AG20443 (cell line): ENCODE measurements around the gene PDGFC.
"Not testable (repeated sequence)": the region's sequence is repeated elsewhere in the genome, so short reads cannot be mapped to it uniquely, and the experiment has no call there.

Experiments used
- DNase-seq: peaks from one replicate; pipeline ENCODE4 v3.0.0; 2012; ENCODE audit warnings: low spot score, mixed read lengths

Gene PDGFC

GRCh38 chr4:156901871-156902270 is 69.7 kb downstream of the PDGFC start:
- peak; percentile 50 for DNase-seq

- DNase-seq: no peak
Observed at GRCh38 chr4:156898373-156899117, 73.1 kb downstream of the PDGFC start.

GRCh38 chr4:156896527-156896926 is 75.1 kb downstream of the PDGFC start:
- no peak for DNase-seq

DNA sequence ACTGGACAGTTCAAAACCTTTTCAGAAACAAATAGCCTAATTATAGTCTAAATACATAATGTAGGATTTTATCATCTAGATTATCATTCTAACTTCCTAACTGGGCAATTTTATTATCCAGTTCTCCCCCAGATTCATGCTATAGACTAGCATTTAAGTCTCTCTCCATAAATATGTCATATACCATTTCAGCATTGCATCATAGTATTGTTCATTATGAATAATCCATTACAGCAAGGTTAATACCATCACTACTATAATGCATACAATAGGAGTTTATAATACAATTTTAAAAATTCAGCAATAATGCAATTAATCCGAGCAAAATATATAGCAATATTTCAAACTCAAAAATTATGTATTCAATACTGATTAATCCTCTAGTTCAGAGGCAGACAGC is 77.4 kb downstream of the PDGFC start:
- DNase-seq: no peak

DNA sequence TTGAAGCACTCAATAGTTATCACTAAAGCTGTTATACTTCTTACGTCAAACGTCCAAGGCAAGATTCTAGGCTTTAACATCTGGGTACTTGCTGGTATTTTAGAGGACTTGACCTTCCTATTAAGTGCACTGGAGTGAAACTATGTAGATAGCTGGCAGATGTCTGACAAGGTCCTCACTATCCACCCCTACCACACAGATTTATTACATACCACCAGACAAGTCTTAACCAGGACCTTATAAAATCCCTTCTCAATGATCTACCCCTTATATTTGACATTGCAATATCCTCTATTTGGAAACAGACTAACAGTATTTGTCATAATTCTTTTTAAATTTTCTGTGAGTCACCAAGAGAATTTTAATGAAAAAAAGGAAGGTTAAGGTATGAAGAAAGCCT is 78.8 kb downstream of the PDGFC start:
- DNase-seq: no peak

DNA sequence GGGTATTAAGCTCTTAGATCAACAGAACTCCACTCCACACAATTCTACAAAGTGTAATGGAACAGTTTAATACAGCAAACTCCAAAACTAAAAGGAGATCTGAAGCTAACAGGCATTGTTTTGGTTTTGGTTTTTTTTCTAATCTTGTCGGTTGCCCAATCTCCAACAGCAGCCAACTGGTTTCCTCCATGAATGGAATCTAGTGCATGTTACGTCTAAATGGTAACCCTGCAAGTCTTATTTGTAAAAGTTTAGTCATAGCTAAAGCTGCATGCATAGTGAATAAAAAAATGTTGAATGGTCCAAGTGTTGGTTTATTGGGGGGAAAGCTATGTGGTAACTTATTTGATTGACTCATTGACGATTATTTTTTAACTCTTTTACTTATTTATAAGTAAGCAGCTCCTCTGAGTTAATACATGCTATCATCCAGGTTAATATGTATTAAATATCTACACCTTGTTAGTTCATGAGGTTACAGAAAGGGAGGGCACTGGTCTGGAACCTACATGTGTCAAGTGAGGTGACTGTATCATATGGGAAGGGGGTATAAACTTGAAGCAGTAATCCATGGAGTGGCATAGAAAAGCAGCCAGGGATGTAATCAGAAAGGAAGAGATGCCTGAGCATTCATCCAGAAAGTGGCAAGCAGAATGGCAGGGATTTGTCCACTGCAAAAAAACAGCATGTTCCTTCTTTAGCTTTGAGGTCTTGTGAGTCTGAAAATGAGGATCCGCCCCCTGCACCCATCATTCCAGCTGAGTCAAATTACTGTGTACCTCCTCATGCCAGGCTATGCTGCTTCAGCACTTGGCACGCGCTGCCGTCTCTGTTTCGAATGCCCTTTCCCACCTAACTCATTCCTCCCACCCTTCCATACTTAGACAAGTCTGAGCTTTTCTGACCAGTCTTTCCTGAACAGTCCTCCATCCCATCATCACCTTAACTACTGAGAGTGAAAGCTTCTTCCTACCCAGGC is 81.7 kb downstream of the PDGFC start:
- DNase-seq: peak; percentile 48

DNA sequence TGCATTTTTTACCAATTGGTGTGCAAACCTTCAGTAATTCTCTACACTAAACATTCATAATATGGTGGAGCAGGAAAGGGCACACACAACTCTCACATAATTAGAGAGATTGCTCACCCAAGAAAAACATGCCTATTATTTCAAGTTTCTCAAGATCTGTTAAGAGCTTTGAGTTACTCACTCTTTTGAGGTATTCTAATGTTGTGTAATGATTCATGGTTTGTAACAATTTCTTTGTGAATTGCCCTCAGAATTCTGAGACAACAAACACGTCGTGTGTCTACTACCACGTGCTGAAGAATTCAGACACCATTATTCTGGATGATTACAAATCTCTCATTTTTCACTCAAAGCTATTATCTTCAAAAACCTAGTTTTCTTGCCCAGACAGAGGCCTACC is 82.8 kb downstream of the PDGFC start:
- DNase-seq: peak; percentile 49

DNA sequence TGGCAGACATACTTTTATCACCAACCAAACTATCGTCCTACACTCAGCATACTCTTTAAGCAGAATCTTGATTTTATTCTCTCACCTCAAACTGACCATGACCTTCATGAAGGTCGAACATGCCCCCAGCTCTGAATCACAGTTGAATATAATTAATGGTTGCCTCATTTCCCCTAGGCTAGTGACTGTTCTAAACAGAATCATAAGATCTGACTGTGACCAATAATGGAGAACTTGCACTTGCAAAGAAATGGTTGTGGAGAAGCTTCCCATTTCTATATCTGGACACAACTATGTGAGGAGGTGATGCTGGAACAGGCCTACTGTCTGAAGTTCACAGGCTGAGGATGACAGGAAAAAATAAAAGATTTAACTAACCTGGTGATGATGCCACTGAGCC is 85.1 kb downstream of the PDGFC start:
- DNase-seq: no peak

GRCh38 chr4:156885374-156885773 is 86.2 kb downstream of the PDGFC start:
- no peak for DNase-seq

DNA sequence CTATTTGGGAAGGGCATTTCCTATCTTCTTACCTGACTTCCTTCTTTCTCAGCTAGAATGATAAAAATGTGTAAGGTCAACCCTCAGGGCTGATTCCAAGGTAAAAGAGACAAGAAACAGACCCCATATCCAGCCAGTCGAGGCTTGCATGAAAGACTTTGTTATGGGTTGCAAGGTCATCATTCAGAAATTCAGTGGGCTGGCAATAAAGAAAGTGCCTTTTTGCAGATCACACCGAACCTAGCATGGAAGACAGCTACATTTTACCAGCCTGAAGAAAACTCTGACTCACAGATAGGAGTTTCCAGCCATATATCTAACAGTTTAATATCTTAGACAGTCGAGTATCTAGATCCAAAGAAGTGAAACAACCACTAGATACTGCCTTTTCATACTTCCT is 87.4 kb downstream of the PDGFC start:
- no peak for DNase-seq

GRCh38 chr4:156875704-156876103 is 95.9 kb downstream of the PDGFC start:
- no peak for DNase-seq

DNA sequence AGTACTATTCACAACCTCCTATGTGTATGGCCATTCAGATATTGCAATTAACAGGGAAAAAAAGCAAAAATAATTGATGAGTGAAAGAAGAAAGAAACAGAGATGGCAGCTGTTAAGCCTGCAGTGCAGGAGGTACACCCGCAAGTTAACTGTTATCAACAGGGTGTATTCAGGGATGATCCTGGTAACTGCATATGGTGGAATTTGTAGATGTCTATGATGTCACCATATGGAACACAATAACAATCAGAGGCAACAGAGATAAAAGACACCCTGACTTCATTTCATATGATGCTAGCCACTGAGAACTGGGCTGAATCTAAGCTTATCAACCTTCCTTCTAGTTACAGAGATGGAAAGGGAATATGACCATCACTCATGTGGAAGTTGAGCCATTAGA is 96.5 kb downstream of the PDGFC start:
- DNase-seq: no peak

DNA sequence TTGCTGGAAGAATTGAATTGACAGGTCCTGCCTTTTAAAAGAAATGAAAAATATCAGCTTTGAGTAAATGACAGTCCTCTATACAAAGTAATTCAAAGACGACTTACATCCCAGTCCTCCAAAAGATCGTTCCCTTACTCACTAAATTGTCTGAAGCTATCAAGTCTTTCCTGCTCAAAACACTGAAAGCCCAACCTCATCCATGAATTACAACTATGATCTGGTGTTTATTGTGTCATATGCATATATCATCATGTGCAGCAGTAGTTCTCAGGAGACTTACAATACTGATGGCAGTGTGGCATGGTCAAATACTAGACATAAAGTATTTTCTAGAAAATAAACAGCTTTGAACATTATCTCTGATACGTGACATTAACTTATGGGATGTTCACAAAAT is 97.8 kb downstream of the PDGFC start:
- no peak for DNase-seq

DNA sequence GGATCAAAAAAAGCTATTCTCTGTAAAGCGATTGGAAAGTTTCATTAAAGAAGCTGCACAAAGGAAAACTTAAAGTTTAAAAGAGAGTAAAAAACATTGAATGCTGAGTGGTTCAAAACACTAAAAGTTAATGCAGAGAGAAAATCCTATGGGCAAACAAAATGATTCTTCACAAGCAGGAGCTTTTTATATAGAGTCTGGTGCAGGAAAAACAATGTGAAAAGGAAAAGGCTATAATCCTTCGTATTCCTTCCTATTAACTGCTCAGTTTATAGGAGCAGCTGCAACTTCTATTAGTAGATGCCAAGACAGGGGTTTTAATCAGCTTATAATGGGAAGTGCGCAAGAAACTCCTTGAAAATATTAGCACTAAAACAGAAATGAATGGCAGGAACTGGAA is 100.7 kb downstream of the PDGFC start:
- DNase-seq: no peak

- no peak for DNase-seq
Observed at GRCh38 chr4:156870131-156870530, 101.5 kb downstream of the PDGFC start.

- not testable (repeated sequence) for DNase-seq
Observed at GRCh38 chr4:156866088-156866487, 105.5 kb downstream of the PDGFC start.

- no peak for DNase-seq
Observed at GRCh38 chr4:156865451-156865850, 106.1 kb downstream of the PDGFC start.

DNA sequence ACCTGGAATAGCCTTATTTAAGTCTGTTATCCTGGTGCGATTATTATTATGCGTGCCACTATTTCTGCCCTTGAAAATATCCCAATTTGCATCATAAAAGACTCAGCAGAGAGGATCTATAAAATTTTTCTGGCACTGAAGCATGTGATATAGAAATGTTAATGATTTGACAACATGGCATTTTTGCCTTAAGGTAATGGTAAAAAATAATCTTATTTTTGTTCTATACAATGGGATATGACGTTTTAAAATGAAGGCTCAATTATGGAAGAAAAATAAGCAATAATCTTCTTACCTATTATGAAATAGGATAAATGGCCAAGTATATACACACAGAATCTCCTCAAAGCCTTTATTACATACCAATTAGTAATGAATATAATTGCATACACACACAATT is 113.5 kb downstream of the PDGFC start:
- DNase-seq: no peak

DNA sequence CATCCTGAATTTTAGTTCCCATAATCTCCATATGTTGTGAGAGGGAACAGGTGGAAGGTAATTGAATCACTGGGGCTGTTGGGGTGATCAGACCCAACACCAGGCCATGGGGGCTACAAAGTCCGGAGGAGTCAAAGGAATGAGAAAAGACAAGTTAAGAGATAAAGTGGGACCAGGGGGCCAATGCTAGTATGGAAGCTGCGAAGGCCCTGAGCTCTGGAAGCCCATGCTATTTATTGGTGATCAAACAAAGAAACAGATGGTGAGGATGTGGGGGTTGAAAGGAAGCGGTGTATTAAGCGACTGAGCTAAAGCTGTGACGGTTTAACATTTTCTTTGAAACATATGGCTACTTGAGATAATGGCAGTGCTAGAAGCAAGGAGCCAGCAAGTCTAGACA is 132.8 kb downstream of the PDGFC start:
- DNase-seq: no peak

- no peak for DNase-seq
Observed at GRCh38 chr4:156837625-156838345, 133.8 kb downstream of the PDGFC start.

GRCh38 chr4:156832886-156833285 is 138.7 kb downstream of the PDGFC start:
- DNase-seq: no peak

DNA sequence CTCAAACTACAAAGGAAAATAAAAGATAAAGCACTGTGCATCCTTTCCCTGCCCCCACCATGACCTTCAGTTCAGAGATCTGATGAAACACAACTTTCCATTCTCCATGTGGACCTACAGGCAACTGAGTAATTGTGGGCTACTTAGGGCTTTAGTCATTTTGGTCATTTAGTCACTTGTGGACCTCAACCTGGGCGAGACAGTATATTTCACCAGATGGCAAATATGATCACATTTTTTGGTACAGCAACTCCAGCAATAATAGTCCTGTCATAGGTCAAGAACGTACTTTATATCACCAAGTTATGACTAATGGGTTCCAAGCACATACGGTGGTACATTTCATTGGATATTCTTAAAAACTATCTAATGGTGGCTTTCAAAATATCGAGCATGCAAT is 141.2 kb downstream of the PDGFC start:
- peak; percentile 70 for DNase-seq
